GM12892 (cell line): ENCODE measurements around the gene CIAO2B.

Experiments
- POLR2A ChIP-seq: IDR thresholded peaks from 2 replicates; pipeline ENCODE4 v1.6.1; 2011; ENCODE audit warnings: low read depth, low read length, control low read depth
- POLR2AphosphoS5 ChIP-seq: IDR thresholded peaks from 2 replicates; pipeline ENCODE4 v1.6.1; 2011; ENCODE audit warnings: low read depth, low read length, control low read depth
- TAF1 ChIP-seq: IDR thresholded peaks from 2 replicates; pipeline ENCODE4 v1.6.1; 2011; ENCODE audit warnings: low read depth, mild to moderate bottlenecking, control low read depth, low read length, borderline replicate concordance

- TF ChIP-seq POLR2AphosphoS5 (no peak), POLR2A (no peak), TAF1 (no peak)
These were observed 34.6 kb upstream of the CIAO2B start for GRCh38 chr16:66968847-66969246.
